Thoracic aorta (tissue), 2 donors: Measurements from ENCODE around the gene SHMT2. TPM values are rescaled to one million over a fixed set of nuclear protein-coding genes. Genes with fewer than 3 reads are reported as not detected.
"Not testable (repeated sequence)": the region's sequence is repeated elsewhere in the genome, so short reads cannot be mapped to it uniquely, and the experiment has no call there.

ENCODE experiments used
- ATAC-seq: fragments of 150-250 bp; one replicate; pipeline ENCODE4 v1.8.0; 2017; ENCODE audit warnings: low read depth; ENCODE audit not compliant: insufficient number of reproducible peaks, low FRiP score
- DNase-seq: peaks from one replicate; pipeline ENCODE4 v3.0.0-alpha.2; 2020; ENCODE audit warnings: low spot score
- H3K27ac ChIP-seq, 2 donors: fragments of 200-600 bp; sonication (generic); 1 replicate in 1 of 2; 2 replicates in 1 of 2; pipeline ENCODE4 v1.5.1; 2016; ENCODE audit warnings: mild to moderate bottlenecking in 2 of 2, moderate library complexity in 2 of 2
- H3K27me3 ChIP-seq: fragments of 200-600 bp; sonication (generic); replicated peaks from 2 replicates; pipeline ENCODE4 v1.6.0; 2016; ENCODE audit warnings: mild to moderate bottlenecking; ENCODE audit not compliant: insufficient read depth
- H3K36me3 ChIP-seq: fragments of 200-600 bp; sonication (generic); one replicate; pipeline ENCODE4 v1.5.1; 2016
- H3K4me1 ChIP-seq, 2 donors: fragments of 200-600 bp; sonication (generic); 1 replicate in 1 of 2; 2 replicates in 1 of 2; pipeline versions ENCODE4 v1.5.1 to v1.6.0; 2016; ENCODE audit warnings: low read depth in 2 of 2, mild to moderate bottlenecking in 1 of 2; ENCODE audit not compliant: control insufficient read depth in 1 of 2
- H3K4me3 ChIP-seq: fragments of 200-600 bp; sonication (generic); 2 replicates; pipeline ENCODE4 v1.5.1; 2016; ENCODE audit warnings: mild to moderate bottlenecking
- H3K9me3 ChIP-seq: fragments of 200-600 bp; sonication (generic); 2 replicates; pipeline ENCODE4 v1.5.1; 2016
- CTCF ChIP-seq: fragments of 200-600 bp; sonication (generic); IDR thresholded peaks from one replicate; pipeline ENCODE4 v1.5.1; 2019; ENCODE audit warnings: antibody characterized with exemption
- total RNA-seq, 2 donors: library from RNA; depleted of rRNA; stranded (reverse); fragments of >200 nt; gene quantifications; one replicate each; pipeline versions ENCODE4 v1.1.0 to v1.2.3, GENCODE V29; 2016

SHMT2 gene
- total RNA-seq, 2 donors from 2014 or later, result 57.3 to 60.4 TPM

GRCh38 chr12:57273516-57273915, 44.0 kb downstream of the SHMT2 start:
- no peak for TF ChIP-seq CTCF
- H3K36me3 ChIP-seq, result peaks cover 38% of the 10 kb centered on the region
- no peak for ATAC-seq
- no peaks in the 10 kb centered on the region for H3K27me3 ChIP-seq
- no peaks in the 10 kb centered on the region for H3K4me1 ChIP-seq
- H3K27ac ChIP-seq, result no peak overlapping the region
- no peaks in the 10 kb centered on the region for H3K9me3 ChIP-seq
- no peak overlapping the region for H3K4me3 ChIP-seq
- DNase-seq, result no peak

GRCh38 chr12:57276233-57276632, 46.7 kb downstream of the SHMT2 start:
- not testable (repeated sequence) for H3K4me3 ChIP-seq, H3K27ac ChIP-seq, DNase-seq, H3K9me3 ChIP-seq, ATAC-seq, H3K27me3 ChIP-seq
- H3K4me1 ChIP-seq, result peaks cover 0 to 10% of the 10 kb centered on the region in 2 donors
- H3K36me3 ChIP-seq, result peaks cover 37% of the 10 kb centered on the region

- H3K9me3 ChIP-seq, result no peaks in the 10 kb centered on the region
- no peak for TF ChIP-seq CTCF
- no peak overlapping the region for H3K4me3 ChIP-seq
- ATAC-seq (no peak), DNase-seq (no peak)
- H3K4me1 ChIP-seq, result peaks cover 0 to 10% of the 10 kb centered on the region in 2 donors
- no peak overlapping the region for H3K27ac ChIP-seq
- H3K36me3 ChIP-seq, result peaks cover 44% of the 10 kb centered on the region
- no peaks in the 10 kb centered on the region for H3K27me3 ChIP-seq
These were observed 47.5 kb downstream of the SHMT2 start for GRCh38 chr12:57276935-57277563.

- Histone ChIP-seq H3K27me3 (no peaks in the 10 kb centered on the region), H3K27ac (no peak overlapping the region), H3K9me3 (no peaks in the 10 kb centered on the region), H3K36me3 (peaks cover 44% of the 10 kb centered on the region), H3K4me1 (peaks cover 0 to 10% of the 10 kb centered on the region in 2 donors), H3K4me3 (no peak overlapping the region)
- no peak for TF ChIP-seq CTCF
- ATAC-seq (no peak), DNase-seq (no peak)
These were observed 49.2 kb downstream of the SHMT2 start for GRCh38 chr12:57278465-57279381.

- DNase-seq (peak; percentile 11), ATAC-seq (peak; percentile 59)
- Histone ChIP-seq H3K4me1 (peaks cover 0 to 10% of the 10 kb centered on the region in 2 donors), H3K36me3 (peaks cover 44% of the 10 kb centered on the region), H3K27me3 (no peaks in the 10 kb centered on the region), H3K4me3 (no peak overlapping the region), H3K27ac (peak overlapping the region; percentile 19 to 50), H3K9me3 (no peaks in the 10 kb centered on the region)
- TF ChIP-seq CTCF, result no peak
These were observed 50.9 kb downstream of the SHMT2 start for GRCh38 chr12:57280211-57281062.

GRCh38 chr12:57282073-57282472, 52.6 kb downstream of the SHMT2 start:
- not testable (repeated sequence) for H3K27ac ChIP-seq, ATAC-seq, H3K9me3 ChIP-seq, H3K4me3 ChIP-seq, H3K27me3 ChIP-seq, DNase-seq
- H3K4me1 ChIP-seq, result peaks cover 0 to 10% of the 10 kb centered on the region in 2 donors
- peaks cover 48% of the 10 kb centered on the region for H3K36me3 ChIP-seq
